ENCODE measurements around the gene CBLN3.
"Not testable (repeated sequence)": the region's sequence is repeated elsewhere in the genome, so short reads cannot be mapped to it uniquely, and the experiment has no call there.

Gene CBLN3

DNA sequence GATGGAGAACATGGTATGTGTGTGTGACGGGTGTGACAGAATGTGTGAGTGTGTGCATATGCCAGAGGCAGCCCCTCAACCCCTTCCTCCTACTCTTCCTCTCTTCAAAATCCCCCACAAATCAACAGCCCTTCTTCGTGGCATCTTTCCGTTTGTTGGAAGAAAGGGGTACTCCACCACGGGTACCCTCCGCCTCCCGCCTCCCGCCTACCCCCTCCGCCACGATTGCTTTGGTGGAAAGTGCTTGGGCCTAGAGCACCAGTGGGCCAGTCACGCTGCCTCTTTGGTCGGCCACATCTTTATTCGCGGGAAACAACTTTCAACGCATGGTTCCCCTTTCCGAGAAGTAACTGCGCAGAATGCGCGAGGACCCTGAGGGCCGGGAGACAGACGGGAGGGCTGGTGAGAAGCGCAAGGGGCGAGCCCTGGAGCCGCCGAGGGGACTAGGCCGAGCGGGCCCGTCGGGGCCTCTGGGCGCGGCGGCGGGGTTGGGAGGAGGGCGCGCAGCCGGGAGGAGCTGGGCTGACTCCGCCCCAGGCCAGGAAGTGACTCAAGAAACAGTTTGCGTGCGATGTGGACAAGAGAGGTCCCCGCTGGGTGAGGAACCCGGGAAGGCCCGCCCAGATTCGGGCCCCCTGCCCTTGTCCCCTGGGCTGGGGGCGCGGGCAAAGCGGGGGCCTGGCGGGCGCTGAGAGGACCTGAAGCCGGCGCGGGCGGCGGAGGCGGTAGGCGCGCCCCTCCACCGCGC lies at the start of gene CBLN3, which contains the start of gene KHNYN:
TSS of gene CBLN3 (minus strand) at position 274 of the 748 bp plus-strand sequence. CDS start 614 bp downstream, outside the sequence.
TSS of gene KHNYN (plus strand) at position 560 of the 748 bp plus-strand sequence. CDS start 777 bp downstream, outside the sequence.
- TF ChIP-seq POLR2A (IDR thresholded peaks at IDR 0.05; ENCODE audit: low read length) (peak; percentile 96), GATA1 (IDR thresholded peaks at IDR 0.05; ENCODE audit: low read depth, low read length) (no peak)
- peak; percentile 92 to 94 for DNase-seq

GRCh38 chr14:24475261-24475660 lies 45.8 kb upstream of the CBLN3 start:
- no peak for DNase-seq
- TF ChIP-seq POLR2A (IDR thresholded peaks at IDR 0.05; ENCODE audit: low read length) (no peak), GATA1 (IDR thresholded peaks at IDR 0.05; ENCODE audit: low read depth, low read length) (no peak)

DNA sequence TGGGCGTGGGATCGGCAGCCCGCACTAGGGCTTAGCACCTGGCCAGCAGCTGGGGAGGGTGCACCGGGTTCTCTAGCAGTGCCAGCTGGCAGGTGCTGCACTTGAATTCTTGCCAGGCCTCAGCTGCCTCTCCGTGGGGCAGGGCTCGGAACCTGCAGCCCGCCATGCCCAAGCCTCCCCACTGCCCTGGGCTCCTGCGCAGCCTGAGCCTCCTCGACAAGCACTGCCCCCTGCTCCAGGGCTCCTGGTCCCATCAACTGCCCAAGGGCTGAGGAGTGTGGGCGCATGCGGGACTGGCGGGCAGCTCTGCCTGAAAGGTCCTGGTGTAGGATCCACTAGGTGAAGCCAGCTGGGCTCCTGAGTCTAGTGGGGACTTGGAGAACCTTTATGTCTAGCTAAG lies 43.7 kb upstream of the CBLN3 start:
- TF ChIP-seq POLR2A (IDR thresholded peaks at IDR 0.05; ENCODE audit: low read length) (no peak), GATA1 (IDR thresholded peaks at IDR 0.05; ENCODE audit: low read depth, low read length) (no peak)
- no peak for DNase-seq

DNA sequence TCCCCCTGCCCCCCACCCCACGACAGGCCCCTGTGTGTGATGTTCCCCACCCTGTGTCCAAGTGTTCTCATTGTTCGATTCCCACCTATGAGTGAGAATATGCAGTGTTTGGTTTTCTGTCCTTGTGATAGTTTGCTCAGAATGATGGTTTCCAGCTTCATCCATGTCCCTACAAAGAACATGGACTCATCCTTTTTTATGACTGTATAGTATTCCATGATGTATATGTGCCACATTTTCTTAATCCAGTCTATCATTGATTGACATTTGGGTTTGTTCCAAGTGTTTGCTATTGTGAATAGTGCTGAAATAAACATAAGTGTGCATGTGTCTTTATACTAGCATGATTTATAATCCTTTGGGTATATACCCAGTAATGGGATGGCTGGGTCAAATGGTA lies 41.0 kb upstream of the CBLN3 start:
- DNase-seq: not testable (repeated sequence)

GRCh38 chr14:24465805-24466204 lies 36.3 kb upstream of the CBLN3 start:
- no peak for DNase-seq
- TF ChIP-seq POLR2A (IDR thresholded peaks at IDR 0.05; ENCODE audit: low read length): no peak

DNA sequence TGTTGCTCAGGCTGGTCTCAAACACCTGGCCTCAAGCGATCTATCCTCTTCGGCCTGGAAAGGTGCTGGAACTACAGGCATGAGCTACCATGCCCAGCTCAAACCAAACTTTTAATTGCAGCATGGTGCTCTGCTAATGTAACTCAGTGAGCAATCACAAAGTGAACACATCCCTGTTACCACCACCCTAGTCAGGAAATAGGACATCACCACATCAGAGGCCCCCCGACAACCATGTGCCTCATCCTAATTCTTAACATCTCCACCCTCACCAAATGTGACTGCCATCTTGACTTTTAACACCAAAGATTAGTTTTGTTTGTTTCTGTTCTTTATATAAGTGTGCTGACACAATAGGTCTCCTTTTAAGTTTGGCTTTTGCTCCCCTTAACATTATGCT lies 35.9 kb upstream of the CBLN3 start:
- no peak for DNase-seq
- TF ChIP-seq GATA1 (IDR thresholded peaks at IDR 0.05; ENCODE audit: low read depth, low read length): no peak
- no peak for TF ChIP-seq POLR2A (IDR thresholded peaks at IDR 0.05; ENCODE audit: low read length)

DNA sequence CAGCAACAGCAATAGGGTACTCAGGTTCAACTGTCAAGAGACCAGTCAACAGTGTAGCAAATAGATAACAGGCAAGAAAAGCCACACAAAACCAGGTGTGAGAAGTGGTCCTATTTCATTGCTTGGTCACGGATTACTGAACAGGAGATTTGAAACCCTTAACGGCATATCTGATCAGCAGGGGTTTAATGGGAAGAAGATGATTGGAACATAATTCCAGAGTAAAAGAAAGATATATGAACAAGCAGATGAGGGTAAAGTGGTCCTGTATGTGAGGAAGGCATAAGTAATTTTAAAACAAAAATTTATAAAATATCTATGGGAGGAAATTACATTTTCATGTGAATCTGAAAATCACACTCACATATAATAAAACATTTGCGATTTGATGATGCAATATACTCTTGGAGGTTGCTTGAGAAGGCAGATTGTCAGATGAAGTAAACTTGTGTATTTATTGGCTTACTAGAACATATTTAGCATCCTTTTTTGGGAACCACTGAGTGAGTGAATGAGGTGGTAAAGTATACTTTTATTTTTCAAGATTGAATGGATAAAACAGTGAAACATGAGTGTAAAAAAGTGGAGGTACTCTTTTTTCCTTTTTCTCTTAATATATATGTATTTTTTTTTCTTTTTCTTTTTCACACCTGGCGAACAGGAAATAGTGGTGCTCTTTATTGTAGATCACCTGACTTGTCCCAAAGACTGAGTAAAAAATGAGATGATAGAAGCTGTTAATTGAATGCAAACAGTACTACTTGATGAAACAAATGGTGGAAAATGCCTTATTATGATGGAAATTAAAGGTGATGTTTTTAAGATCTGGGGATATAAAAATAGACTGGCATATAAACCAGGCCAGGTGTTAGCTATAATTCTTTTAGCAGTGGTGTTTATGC lies 34.7 kb upstream of the CBLN3 start:
- no peak for DNase-seq
- TF ChIP-seq GATA1 (IDR thresholded peaks at IDR 0.05; ENCODE audit: low read depth, low read length): no peak
- TF ChIP-seq POLR2A (IDR thresholded peaks at IDR 0.05; ENCODE audit: low read length): no peak

DNA sequence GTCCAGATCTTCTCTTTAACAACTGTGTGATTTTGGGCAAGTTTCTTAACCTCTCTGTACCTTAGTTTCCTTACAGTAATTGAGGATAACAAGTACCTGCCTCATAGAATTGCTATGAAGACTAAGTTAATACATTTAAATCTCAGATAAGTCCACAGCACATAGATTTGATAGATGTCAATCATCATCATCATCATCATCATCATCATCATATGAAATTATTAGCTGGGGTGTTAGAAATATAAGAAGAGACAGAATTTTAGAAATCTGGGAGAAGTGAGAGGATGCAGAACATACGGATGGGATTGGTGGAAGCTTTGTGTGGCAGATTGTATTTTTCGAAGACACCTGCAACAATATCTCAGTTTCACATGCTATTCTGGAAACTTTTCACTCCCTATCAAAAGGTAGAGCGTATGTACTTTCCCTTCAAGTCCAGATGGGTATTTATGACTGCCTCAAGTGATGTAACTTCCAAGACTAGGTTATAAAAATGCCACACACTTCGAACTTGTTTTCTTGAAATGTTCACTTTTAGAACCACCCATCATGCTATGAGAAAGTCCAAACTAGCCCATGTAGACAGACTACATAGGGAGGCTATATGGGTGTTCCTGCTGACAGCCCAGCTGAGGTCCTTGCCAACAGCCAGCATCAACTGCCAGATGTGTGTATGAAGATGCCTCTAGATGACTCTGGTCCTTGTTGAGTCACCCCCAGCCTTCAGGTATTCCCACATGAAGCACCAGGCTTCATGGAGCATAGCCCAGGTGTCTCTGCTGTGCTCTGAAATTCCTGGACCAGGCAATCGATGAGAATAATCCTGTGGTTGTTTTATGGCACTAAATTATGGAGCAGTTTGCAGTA lies 33.8 kb upstream of the CBLN3 start:
- no peak for DNase-seq
- TF ChIP-seq GATA1 (IDR thresholded peaks at IDR 0.05; ENCODE audit: low read depth, low read length): no peak
- no peak for TF ChIP-seq POLR2A (IDR thresholded peaks at IDR 0.05; ENCODE audit: low read length)

DNA sequence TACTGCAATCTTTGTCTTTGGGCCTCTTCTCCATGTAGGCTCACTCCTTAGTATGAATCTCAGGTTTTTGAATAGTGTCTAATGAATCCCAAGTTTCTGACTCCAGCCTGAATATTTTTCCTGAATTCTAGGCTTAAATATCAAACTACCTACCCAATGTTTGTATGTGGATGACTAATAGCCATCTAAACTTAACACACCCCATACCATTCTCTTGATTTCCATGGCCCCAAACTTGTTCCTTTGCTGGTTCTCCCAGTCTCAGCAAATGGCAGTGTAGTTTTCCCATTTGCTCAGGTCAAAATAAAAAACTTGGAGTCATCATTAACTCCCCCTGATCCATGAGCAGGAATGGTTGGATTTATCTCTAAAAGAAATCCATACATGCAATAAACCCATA lies 31.9 kb upstream of the CBLN3 start:
- TF ChIP-seq POLR2A (IDR thresholded peaks at IDR 0.05; ENCODE audit: low read length) (no peak), GATA1 (IDR thresholded peaks at IDR 0.05; ENCODE audit: low read depth, low read length) (no peak)

GRCh38 chr14:24459331-24459730 lies 29.9 kb upstream of the CBLN3 start:
- no peak for TF ChIP-seq POLR2A (IDR thresholded peaks at IDR 0.05; ENCODE audit: low read length)
- no peak for TF ChIP-seq GATA1 (IDR thresholded peaks at IDR 0.05; ENCODE audit: low read depth, low read length)
- no peak for DNase-seq

More for the DNA sequence above, 31.9 kb upstream of the CBLN3 start:
- DNase-seq: no peak

GRCh38 chr14:24458736-24459135 lies 29.3 kb upstream of the CBLN3 start:
- TF ChIP-seq POLR2A (IDR thresholded peaks at IDR 0.05; ENCODE audit: low read length) (no peak), GATA1 (IDR thresholded peaks at IDR 0.05; ENCODE audit: low read depth, low read length) (no peak)
- DNase-seq: no peak

GRCh38 chr14:24456980-24457379 lies 27.5 kb upstream of the CBLN3 start:
- TF ChIP-seq GATA1 (IDR thresholded peaks at IDR 0.05; ENCODE audit: low read depth, low read length): no peak
- no peak for TF ChIP-seq POLR2A (IDR thresholded peaks at IDR 0.05; ENCODE audit: low read length)
- DNase-seq: no peak

GRCh38 chr14:24450828-24451227 lies 21.4 kb upstream of the CBLN3 start:
- not testable (repeated sequence) for DNase-seq

Measured in erythroblast (primary cell).